ENCODE measurements around the gene MYLK2.

The MYLK2 gene

DNA sequence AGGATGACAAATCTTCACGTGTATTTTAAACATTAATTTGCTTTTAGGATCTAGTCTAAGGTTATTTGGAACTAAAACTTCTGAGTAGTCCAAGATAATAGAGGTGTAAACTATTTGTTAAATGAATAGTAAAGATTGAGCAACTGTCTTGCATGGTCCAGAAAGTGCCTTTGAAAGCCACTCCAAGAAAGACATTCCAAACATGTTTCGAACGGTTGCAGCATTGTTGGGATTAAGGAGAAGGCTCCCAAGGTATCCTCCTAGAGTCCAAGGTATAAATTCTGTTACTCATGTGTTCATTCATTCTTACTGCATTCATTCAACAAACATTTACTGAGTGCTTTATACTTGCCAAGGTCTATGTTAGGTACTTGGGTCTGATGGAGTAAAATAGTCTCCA is 28.8 kb upstream of the MYLK2 start:
- no peak for TF ChIP-seq FOXP2 (optimal IDR thresholded peaks at IDR 0.05; ENCODE audit: borderline replicate concordance, extremely low read depth, extremely low read length, insufficient read depth)
- TF ChIP-seq TAF1 (IDR thresholded peaks at IDR 0.05; ENCODE audit: borderline replicate concordance, insufficient read depth, low read length): no peak
- TF ChIP-seq SIN3A (IDR thresholded peaks at IDR 0.05; ENCODE audit: borderline replicate concordance, insufficient read depth, low read length): no peak
- no peak for TF ChIP-seq POLR2AphosphoS5 (IDR thresholded peaks at IDR 0.05; ENCODE audit: low read depth, low read length)
- TF ChIP-seq, protein P1, sequence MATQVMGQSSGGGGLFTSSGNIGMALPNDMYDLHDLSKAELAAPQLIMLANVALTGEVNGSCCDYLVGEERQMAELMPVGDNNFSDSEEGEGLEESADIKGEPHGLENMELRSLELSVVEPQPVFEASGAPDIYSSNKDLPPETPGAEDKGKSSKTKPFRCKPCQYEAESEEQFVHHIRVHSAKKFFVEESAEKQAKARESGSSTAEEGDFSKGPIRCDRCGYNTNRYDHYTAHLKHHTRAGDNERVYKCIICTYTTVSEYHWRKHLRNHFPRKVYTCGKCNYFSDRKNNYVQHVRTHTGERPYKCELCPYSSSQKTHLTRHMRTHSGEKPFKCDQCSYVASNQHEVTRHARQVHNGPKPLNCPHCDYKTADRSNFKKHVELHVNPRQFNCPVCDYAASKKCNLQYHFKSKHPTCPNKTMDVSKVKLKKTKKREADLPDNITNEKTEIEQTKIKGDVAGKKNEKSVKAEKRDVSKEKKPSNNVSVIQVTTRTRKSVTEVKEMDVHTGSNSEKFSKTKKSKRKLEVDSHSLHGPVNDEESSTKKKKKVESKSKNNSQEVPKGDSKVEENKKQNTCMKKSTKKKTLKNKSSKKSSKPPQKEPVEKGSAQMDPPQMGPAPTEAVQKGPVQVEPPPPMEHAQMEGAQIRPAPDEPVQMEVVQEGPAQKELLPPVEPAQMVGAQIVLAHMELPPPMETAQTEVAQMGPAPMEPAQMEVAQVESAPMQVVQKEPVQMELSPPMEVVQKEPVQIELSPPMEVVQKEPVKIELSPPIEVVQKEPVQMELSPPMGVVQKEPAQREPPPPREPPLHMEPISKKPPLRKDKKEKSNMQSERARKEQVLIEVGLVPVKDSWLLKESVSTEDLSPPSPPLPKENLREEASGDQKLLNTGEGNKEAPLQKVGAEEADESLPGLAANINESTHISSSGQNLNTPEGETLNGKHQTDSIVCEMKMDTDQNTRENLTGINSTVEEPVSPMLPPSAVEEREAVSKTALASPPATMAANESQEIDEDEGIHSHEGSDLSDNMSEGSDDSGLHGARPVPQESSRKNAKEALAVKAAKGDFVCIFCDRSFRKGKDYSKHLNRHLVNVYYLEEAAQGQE (IDR thresholded peaks at IDR 0.05; ENCODE audit: insufficient read depth in 1 of 2, low read depth in 2 of 2, low read length in 2 of 2): no peak

DNA sequence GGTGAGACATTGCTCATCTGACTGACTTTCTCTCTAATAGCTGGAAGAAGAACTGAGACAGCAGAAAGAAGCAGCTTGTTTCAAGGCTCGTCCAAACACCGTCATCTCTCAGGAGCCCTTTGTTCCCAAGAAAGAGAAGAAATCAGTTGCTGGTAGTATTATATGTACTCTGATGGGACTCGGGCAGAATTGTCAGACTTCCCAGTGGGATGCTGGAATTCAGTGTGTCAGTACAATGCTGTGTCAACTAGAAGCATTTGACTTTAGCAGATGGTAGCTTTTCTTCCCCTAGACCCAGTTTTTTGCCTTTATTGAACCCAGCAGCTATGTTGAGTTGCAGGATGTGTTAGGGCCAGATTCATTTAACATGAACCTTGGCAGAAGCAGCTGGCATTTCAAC is 21.8 kb upstream of the MYLK2 start:
- no peak for TF ChIP-seq POLR2AphosphoS5 (IDR thresholded peaks at IDR 0.05; ENCODE audit: low read depth, low read length)
- TF ChIP-seq, protein P1 (IDR thresholded peaks at IDR 0.05; ENCODE audit: insufficient read depth in 1 of 2, low read depth in 2 of 2, low read length in 2 of 2): no peak
- no peak for TF ChIP-seq SIN3A (IDR thresholded peaks at IDR 0.05; ENCODE audit: borderline replicate concordance, insufficient read depth, low read length)
- no peak for TF ChIP-seq TAF1 (IDR thresholded peaks at IDR 0.05; ENCODE audit: borderline replicate concordance, insufficient read depth, low read length)
- no peak for TF ChIP-seq FOXP2 (optimal IDR thresholded peaks at IDR 0.05; ENCODE audit: borderline replicate concordance, extremely low read depth, extremely low read length, insufficient read depth)

DNA sequence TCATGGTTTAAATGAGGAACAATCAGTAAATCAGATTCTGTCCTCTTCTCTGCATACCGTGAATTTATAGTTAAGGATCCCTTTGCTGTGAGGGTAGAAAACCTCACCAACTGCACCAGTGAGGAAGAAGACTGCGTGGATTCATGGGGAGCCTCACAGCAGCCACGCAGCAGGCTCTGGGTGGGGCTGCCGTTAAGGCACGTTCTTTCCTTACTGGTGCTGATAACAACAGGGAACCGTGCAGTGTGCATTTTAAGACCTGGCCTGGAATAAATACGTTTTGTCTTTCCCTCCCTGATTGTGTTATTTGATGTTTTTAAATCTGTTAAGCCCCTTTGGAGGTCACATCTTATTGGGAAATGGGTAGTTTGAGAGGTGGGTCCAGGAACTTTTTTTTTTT is 17.6 kb upstream of the MYLK2 start:
- TF ChIP-seq TAF1 (IDR thresholded peaks at IDR 0.05; ENCODE audit: borderline replicate concordance, insufficient read depth, low read length): no peak
- TF ChIP-seq, protein P1 (IDR thresholded peaks at IDR 0.05; ENCODE audit: insufficient read depth in 1 of 2, low read depth in 2 of 2, low read length in 2 of 2): no peak
- TF ChIP-seq FOXP2 (optimal IDR thresholded peaks at IDR 0.05; ENCODE audit: borderline replicate concordance, extremely low read depth, extremely low read length, insufficient read depth): no peak
- TF ChIP-seq SIN3A (IDR thresholded peaks at IDR 0.05; ENCODE audit: borderline replicate concordance, insufficient read depth, low read length): no peak
- no peak for TF ChIP-seq POLR2AphosphoS5 (IDR thresholded peaks at IDR 0.05; ENCODE audit: low read depth, low read length)

DNA sequence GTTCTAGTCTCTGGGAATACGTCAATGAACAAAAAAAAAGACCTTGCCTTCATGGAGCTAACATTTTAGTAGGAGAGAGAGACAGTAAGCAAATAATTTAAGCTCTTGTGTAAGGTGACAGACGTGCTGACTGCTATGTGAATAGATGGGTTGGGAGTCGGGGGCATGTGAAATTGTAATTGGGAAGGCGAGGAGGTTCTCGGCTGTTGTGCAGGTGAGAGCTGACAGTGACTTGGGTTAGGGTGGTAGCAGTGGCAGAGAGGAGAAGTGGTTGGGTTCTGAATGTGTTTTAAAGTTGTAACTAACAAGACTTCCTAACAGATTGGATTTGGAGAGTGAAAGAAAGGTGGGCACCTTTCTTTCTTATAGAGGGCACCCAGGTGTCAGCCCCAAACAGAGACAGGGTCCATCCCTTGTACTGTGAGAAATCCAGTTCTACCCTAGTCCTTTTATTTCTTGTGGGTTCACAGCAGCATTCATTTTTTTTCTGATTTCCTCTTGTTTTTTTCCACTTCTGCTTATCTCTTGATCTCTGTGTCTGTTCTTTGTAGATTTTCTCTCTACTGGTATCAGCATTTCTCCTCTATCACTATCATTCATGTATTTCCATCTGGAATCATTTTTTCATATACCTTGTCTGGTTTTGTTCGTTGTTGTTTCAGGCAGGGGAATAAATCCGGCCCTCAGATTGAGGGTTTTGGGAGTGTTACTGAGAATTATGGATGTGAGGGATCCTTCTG is 15.4 kb upstream of the MYLK2 start:
- TF ChIP-seq POLR2AphosphoS5 (IDR thresholded peaks at IDR 0.05; ENCODE audit: low read depth, low read length) (peak; percentile 15; the same call in 1 of the 2 replicates), FOXP2 (optimal IDR thresholded peaks at IDR 0.05; ENCODE audit: borderline replicate concordance, extremely low read depth, extremely low read length, insufficient read depth) (no peak)

DNA sequence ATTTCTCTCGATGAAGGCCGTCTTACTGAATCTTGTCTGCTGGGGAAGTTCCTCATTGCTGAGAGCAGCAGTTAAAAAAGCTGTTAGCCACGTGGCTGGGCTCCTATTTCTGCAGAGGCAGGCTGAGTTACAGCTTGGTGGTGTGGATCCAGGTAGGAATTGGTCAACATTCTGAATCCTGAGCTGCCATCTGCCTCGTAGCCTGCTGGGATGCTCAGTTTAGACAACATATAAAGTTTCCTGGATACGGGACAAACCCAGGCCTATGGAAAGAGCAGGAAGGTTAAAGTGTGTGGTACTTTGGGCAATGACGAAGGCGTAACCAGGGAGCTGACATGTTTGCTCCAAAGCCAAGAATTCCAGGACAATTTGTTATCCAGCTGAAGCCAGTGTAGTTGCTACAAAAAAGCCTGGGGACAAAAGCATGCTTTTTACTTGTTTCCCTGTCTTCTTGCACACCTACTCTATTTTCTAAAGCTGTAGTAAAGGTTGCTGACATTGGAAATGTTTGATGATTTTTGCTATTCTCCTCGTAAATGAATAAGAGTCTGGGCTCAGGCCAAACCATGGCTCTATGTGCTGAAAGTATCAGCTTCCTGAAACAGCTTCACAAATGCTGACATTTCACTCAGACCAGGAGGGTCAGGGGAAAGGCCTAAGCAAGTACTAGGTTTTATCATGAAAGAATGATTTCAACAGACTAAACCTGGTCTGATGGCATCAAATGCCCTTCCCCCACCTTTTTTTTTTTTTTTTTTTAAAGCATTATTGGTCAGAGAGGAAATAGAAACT is 12.4 kb upstream of the MYLK2 start:
- TF ChIP-seq, protein P1 (IDR thresholded peaks at IDR 0.05; ENCODE audit: insufficient read depth in 1 of 2, low read depth in 2 of 2, low read length in 2 of 2): no peak
- TF ChIP-seq FOXP2 (optimal IDR thresholded peaks at IDR 0.05; ENCODE audit: borderline replicate concordance, extremely low read depth, extremely low read length, insufficient read depth) (no peak), TAF1 (IDR thresholded peaks at IDR 0.05; ENCODE audit: borderline replicate concordance, insufficient read depth, low read length) (no peak), POLR2AphosphoS5 (IDR thresholded peaks at IDR 0.05; ENCODE audit: low read depth, low read length) (no peak), SIN3A (IDR thresholded peaks at IDR 0.05; ENCODE audit: borderline replicate concordance, insufficient read depth, low read length) (no peak)
